Effector memory CD8-positive, alpha-beta T cell (primary cell): ENCODE measurements around the gene GPRIN3.
"Not testable (repeated sequence)": the region's sequence is repeated elsewhere in the genome, so short reads cannot be mapped to it uniquely, and the experiment has no call there.

Experiments used
- ATAC-seq: fragments of 150-1000 bp; cut with Tn5 transposase; replicated peaks from 2 replicates; pipeline ENCODE4 v1.10.0; 2021; ENCODE audit warnings: mild to moderate bottlenecking, moderate library complexity
- DNase-seq, 3 experiments: peaks; one replicate each; pipeline ENCODE4 v3.0.0; 2021
- H3K27ac Mint-ChIP-seq, 2 donors: one replicate each; pipeline ENCODE4 v1.8.0; 2022; ENCODE audit warnings: mild to moderate bottlenecking in 2 of 2, mixed read lengths in 2 of 2, moderate library complexity in 2 of 2
- H3K27me3 Mint-ChIP-seq, 2 donors: one replicate each; pipeline ENCODE4 v1.8.0; 2022; ENCODE audit warnings: mixed read lengths in 2 of 2
- H3K36me3 Mint-ChIP-seq: one replicate; pipeline ENCODE4 v1.8.0; 2022; ENCODE audit warnings: mild to moderate bottlenecking, moderate library complexity, mixed read lengths; ENCODE audit not compliant: insufficient read depth
- H3K4me1 Mint-ChIP-seq, 2 donors: one replicate each; pipeline ENCODE4 v1.8.0; 2022; ENCODE audit warnings: low read depth in 2 of 2, mixed read lengths in 2 of 2
- H3K4me3 Mint-ChIP-seq, 2 donors: one replicate each; pipeline ENCODE4 v1.8.0; 2022; ENCODE audit warnings: mild to moderate bottlenecking in 2 of 2, mixed read lengths in 2 of 2, moderate library complexity in 2 of 2
- H3K9me3 Mint-ChIP-seq, 2 donors: one replicate each; pipeline ENCODE4 v1.8.0; 2022; ENCODE audit warnings: mixed read lengths in 2 of 2

The GPRIN3 gene

DNA sequence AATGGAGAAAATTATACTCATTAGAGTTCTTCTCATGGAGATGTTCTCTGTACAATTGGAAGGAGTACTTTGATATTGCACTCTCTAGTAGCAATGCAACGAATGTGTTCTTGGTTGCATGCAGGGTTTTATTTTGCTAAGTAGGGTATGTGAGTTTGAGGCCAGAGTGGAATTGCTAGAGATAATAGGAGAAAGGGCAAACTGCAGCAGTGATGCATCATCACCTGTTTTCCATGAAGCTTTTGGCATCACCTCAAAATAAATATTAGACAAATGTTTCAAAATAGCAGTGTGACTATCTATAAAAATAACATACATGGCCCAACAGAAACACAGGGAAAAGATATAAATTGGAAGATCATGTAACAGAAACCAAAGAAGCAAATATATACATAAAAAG, 103.0 kb downstream of the GPRIN3 start:
- no peak for DNase-seq
- H3K9me3 Mint-ChIP-seq = no peaks in the 10 kb centered on the region

DNA sequence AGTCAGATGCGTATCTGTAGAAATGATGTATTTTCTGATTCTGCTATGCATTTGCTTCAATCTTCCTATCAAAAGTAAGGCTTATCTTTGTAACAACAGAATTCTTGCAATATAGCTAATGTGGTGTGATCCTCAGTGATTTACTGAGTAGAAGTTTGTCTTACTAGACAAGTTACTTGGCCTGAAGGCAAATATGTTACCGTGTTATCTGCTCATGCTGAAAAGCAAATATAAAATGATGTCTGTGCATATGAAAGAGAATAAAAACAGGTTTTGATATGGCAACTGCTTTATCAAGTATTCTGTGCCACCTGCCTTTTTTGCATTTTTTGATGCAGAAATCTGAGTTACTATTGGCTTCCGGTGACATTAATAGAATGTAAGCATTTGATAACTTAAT, 103.7 kb downstream of the GPRIN3 start:
- no peaks in the 10 kb centered on the region for H3K36me3 Mint-ChIP-seq

More for the DNA sequence above, 103.0 kb downstream of the GPRIN3 start:
- no peaks in the 10 kb centered on the region for H3K36me3 Mint-ChIP-seq
- peaks cover 24 to 33% of the 10 kb centered on the region in 2 donors for H3K27me3 Mint-ChIP-seq
- no peak overlapping the region for H3K27ac Mint-ChIP-seq
- H3K4me3 Mint-ChIP-seq = no peak overlapping the region
- H3K4me1 Mint-ChIP-seq = no peaks in the 10 kb centered on the region
- no peak for ATAC-seq

DNA sequence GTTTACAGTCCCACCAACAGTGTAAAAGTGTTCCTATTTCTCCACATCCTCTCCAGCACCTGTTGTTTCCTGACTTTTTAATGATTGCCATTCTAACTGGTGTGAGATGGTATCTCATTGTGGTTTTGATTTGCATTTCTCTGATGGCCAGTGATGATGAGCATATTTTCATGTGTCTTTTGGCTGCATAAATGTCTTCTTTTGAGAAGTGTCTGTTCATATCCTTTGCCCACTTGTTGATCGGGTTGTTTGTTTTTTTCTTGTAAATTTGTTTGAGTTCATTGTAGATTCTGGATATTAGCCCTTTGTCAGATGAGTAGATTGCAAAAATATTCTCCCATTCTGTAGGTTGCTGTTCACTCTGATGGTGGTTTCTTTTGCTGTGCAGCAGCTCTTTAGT, 108.2 kb downstream of the GPRIN3 start:
- H3K27me3 Mint-ChIP-seq = peaks cover 13 to 19% of the 10 kb centered on the region in 2 donors
- H3K4me1 Mint-ChIP-seq, H3K36me3 Mint-ChIP-seq, H3K9me3 Mint-ChIP-seq, DNase-seq, H3K27ac Mint-ChIP-seq, ATAC-seq, H3K4me3 Mint-ChIP-seq: not testable (repeated sequence)

More for the DNA sequence above, 103.7 kb downstream of the GPRIN3 start:
- no peak for ATAC-seq
- Mint-ChIP-seq H3K27ac (no peak overlapping the region), H3K27me3 (peaks cover 24 to 31% of the 10 kb centered on the region in 2 donors), H3K4me3 (no peak overlapping the region), H3K4me1 (no peaks in the 10 kb centered on the region), H3K9me3 (no peaks in the 10 kb centered on the region)
- DNase-seq = no peak

DNA sequence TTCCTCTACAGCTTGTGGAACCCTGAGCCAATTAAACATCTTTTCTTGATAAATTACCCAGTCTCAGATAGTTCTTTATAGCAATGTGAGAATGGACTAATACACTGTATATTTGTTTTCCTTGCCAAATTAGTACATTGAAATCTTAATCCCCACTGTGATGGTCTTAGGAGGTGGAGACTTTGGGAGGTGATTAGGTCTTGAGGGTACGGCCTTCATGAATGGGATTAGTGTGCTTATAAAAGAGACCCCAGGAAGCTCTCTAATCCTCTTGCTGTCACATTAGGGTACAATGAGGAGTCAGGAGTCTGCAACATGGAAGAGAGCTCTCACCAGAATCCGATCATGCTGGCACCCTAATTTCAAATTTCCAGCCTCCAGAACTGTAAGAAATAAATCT, 109.7 kb downstream of the GPRIN3 start:
- no peaks in the 10 kb centered on the region for H3K36me3 Mint-ChIP-seq
- H3K4me1 Mint-ChIP-seq = no peaks in the 10 kb centered on the region
- no peak overlapping the region for H3K27ac Mint-ChIP-seq
- H3K9me3 Mint-ChIP-seq = no peaks in the 10 kb centered on the region
- no peak overlapping the region for H3K4me3 Mint-ChIP-seq
- ATAC-seq (no peak), DNase-seq (no peak)
- peaks cover under 1 to 14% of the 10 kb centered on the region in 2 donors for H3K27me3 Mint-ChIP-seq

DNA sequence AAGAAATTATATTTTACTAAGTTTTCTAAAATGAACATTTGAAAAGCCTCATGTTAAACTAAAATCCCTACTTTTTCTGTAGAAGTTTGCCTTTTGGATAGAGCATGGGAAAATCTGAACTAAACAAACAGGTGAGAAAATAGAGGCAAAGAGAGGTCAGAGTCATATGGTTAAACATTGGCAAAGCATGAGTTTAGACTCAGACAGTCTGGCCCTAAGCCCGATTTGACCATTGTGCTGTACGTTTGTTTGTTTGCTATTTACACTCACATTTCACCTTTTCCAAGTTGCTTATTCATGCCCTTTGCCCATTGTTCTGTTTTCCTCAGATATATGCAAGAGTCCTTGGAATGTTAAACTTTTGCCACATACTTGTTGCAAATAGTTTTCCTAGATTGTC, 110.9 kb downstream of the GPRIN3 start:
- H3K4me1 Mint-ChIP-seq = no peaks in the 10 kb centered on the region
- no peak overlapping the region for H3K27ac Mint-ChIP-seq
- no peaks in the 10 kb centered on the region for H3K9me3 Mint-ChIP-seq
- ATAC-seq (no peak), DNase-seq (no peak)
- no peaks in the 10 kb centered on the region for H3K36me3 Mint-ChIP-seq
- H3K27me3 Mint-ChIP-seq = peaks cover 0 to 18% of the 10 kb centered on the region in 2 donors
- H3K4me3 Mint-ChIP-seq = no peak overlapping the region

DNA sequence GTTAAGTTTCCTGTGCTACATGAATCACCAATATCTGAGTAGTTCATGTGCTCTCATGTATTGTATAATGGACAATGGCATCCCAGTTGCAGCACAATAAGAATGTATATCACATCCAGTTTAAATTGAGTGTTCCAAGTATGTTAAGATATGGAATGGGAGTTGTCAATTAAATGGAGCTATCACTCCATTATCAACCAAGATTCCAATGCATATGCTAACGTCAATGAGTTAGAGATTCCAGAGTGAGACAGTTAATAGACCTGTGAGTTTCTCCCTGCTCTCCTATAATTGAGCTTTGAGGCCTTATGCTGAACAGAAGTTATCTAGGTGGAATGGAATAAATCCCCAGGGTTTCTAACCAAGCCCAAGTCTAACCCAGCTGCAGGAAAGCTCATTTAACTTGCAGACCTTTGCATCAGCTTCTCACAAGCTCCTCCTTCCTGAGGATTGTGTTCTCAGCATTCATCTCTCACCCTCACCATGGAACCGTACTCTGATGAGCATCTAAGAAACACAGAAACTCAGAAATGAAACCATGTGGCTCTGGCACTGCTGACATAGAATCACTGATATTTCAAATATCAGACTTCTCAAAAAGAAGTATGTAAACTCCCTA, 111.4 kb downstream of the GPRIN3 start:
- H3K27me3 Mint-ChIP-seq = peaks cover 0 to 13% of the 10 kb centered on the region in 2 donors
- ATAC-seq = no peak

DNA sequence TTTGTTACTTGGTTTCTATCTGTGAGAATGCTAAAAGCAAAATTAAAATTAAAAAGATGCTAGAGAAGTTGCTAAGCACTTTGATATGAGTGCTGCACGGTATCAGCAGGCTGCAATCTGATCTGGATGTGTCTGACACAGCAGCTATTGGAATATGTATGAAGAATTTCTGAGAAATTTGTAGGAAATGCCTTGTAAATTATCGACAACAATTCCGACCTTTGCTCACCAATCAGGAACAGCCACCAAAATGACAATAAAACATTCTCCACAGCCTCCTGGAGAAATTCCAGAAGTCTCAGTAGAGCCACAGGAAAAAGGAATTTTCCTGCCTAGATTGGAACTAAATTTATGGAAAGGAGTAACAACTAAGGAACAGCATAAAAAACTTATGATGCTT, 113.8 kb downstream of the GPRIN3 start:
- no peaks in the 10 kb centered on the region for H3K36me3 Mint-ChIP-seq

More for the DNA sequence above, 111.4 kb downstream of the GPRIN3 start:
- no peaks in the 10 kb centered on the region for H3K4me1 Mint-ChIP-seq
- H3K27ac Mint-ChIP-seq = no peak overlapping the region
- no peaks in the 10 kb centered on the region for H3K9me3 Mint-ChIP-seq
- H3K4me3 Mint-ChIP-seq = no peak overlapping the region
- no peak for DNase-seq
- H3K36me3 Mint-ChIP-seq = no peaks in the 10 kb centered on the region

More for the DNA sequence above, 113.8 kb downstream of the GPRIN3 start:
- Mint-ChIP-seq H3K27ac (no peak overlapping the region), H3K4me1 (no peaks in the 10 kb centered on the region), H3K27me3 (peaks cover 18 to 36% of the 10 kb centered on the region in 2 donors), H3K9me3 (no peaks in the 10 kb centered on the region), H3K4me3 (no peak overlapping the region)
- ATAC-seq = no peak
- DNase-seq = no peak
